ENCODE measurements around the gene GALK1.

Gene GALK1

DNA sequence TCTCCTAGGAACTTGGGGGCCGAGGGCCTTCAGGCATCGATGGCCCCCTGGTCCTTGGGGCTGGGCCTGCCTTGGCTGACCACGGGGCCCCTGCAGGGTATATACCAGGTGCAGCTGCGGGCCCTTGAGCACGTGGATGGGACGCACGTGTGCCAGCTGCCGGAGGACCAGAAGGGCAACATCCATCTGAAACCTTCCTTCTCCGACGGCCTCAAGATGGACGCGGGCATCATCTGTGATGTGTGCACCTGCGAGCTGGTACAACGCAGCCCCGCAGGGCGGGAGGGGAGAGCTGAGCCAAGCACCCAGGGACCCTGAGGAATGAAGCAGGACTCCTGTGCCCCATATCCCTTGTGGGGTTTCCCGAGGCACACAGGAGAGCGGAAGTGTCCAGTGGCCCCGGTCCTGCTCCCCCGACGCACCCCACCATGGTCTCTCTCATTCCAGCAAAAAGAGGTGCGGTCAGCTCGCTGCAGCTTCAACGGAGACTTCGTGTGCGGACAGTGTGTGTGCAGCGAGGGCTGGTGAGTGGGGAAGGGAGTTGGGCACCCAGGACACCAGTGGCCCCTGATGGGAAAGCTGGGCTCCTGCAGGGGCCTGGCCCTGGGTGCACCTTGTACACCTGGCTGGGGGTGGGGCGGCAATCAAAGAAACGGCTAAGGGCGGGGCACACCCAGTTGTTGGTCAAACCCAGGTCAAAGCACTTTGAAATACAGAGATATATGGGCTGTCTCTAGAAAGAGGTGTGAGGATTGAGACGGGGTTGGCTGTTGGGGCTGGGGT is 33.1 kb downstream of the GALK1 start:
- no peak overlapping the region for H3K4me3 ChIP-seq (ENCODE audit: low read depth, low read length)
- TF ChIP-seq, protein P1, sequence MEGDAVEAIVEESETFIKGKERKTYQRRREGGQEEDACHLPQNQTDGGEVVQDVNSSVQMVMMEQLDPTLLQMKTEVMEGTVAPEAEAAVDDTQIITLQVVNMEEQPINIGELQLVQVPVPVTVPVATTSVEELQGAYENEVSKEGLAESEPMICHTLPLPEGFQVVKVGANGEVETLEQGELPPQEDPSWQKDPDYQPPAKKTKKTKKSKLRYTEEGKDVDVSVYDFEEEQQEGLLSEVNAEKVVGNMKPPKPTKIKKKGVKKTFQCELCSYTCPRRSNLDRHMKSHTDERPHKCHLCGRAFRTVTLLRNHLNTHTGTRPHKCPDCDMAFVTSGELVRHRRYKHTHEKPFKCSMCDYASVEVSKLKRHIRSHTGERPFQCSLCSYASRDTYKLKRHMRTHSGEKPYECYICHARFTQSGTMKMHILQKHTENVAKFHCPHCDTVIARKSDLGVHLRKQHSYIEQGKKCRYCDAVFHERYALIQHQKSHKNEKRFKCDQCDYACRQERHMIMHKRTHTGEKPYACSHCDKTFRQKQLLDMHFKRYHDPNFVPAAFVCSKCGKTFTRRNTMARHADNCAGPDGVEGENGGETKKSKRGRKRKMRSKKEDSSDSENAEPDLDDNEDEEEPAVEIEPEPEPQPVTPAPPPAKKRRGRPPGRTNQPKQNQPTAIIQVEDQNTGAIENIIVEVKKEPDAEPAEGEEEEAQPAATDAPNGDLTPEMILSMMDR (IDR thresholded peaks at IDR 0.05; ENCODE audit: low read depth, low read length), result no peak

DNA sequence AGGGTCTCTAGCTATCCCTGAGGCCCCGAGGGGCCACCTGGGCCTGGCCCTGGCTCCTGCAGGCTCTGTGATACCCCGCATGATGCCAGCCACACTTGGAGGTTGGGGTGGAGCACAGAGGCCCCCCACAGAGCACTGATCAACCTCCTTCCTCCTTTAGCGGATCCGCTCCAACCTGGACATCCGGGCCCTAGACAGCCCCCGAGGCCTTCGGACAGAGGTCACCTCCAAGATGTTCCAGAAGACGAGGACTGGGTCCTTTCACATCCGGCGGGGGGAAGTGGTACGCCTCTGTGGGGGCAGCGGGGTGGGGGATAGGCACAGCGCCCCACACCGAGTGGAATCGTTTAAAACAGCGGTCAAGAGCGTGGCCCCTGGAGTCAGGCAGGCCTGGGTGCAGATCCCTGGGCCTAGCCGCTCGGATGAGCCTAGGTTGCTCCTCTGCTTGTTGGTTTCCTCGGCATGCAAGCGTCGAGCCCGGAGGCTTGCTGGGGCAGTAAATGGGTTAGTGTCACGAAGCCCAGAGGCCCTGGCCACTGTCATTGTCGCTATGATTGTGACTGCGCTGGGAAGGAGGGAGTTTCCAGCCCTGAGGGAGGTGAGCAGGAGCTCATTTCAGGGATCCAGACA is 33.8 kb downstream of the GALK1 start:
- H3K4me3 ChIP-seq (ENCODE audit: low read depth, low read length), result no peak overlapping the region
- TF ChIP-seq, protein P1 (IDR thresholded peaks at IDR 0.05; ENCODE audit: low read depth, low read length), result no peak

DNA sequence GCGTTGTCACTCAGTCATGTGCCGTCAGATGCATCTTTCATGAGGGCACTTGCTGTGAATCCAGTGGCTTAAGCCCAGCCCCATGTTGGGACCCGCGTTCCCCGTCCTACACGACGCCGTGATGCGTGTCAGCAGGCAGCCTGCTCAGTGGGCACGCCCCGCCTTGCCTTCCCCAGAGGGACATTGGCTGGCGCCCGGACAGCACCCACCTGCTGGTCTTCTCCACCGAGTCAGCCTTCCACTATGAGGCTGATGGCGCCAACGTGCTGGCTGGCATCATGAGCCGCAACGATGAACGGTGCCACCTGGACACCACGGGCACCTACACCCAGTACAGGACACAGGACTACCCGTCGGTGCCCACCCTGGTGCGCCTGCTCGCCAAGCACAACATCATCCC is 34.9 kb downstream of the GALK1 start:
- H3K4me3 ChIP-seq (ENCODE audit: low read depth, low read length), result no peak overlapping the region
- TF ChIP-seq, protein P1 (IDR thresholded peaks at IDR 0.05; ENCODE audit: low read depth, low read length), result no peak

DNA sequence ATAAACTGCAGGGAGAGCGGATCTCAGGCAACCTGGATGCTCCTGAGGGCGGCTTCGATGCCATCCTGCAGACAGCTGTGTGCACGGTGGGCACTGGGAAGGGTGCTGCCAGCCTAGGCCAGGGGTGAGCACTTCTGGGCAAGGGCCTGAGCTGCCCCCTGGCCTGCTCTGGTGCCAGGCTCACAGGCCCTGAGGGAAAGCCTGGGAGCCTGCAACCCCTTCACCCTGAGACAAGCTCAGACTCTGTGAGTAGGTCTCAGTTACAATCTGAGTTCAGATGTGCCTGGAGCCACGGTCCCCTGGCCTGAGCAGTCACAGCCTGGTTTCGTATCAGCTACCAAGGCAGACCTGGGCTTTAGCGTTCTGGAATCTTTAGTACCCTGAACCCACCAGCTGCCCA is 35.6 kb downstream of the GALK1 start:
- TF ChIP-seq, protein P1 (IDR thresholded peaks at IDR 0.05; ENCODE audit: low read depth, low read length), result no peak

DNA sequence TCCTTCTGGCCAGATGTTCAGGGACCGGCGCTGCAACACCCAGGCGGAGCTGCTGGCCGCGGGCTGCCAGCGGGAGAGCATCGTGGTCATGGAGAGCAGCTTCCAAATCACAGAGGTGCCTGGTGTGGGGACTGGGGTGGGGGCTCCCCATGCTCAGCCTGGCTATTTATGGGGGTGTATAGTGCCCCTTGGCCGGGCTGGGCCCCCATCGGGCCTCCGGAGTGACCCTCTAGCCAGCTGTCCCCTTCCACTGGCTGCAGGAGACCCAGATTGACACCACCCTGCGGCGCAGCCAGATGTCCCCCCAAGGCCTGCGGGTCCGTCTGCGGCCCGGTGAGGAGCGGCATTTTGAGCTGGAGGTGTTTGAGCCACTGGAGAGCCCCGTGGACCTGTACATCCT is 37.6 kb downstream of the GALK1 start:
- TF ChIP-seq, protein P1 (IDR thresholded peaks at IDR 0.05; ENCODE audit: low read depth, low read length), result no peak

More for the DNA sequence above, 35.6 kb downstream of the GALK1 start:
- no peak overlapping the region for H3K4me3 ChIP-seq (ENCODE audit: low read depth, low read length)

DNA sequence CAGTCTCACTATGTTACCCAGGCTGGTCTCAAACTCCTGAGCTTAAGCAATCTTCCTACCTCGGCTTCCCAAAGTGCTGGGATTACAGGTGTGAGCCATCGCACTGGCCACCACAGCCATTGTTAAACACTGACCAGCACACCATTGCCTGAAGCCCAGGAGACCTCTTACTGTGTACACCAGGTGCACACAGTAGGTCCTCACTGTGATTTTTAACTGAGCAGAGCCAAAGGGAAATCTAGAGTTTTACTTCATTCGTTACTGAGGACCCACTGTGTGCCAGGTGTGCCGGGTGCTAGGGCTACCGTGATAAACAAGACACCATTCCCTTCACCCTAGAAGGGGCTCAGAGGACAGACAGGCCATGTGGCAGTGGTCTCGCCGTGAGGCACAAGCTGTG is 39.5 kb downstream of the GALK1 start:
- H3K4me3 ChIP-seq (ENCODE audit: low read depth, low read length), result no peak overlapping the region
- TF ChIP-seq, protein P1 (IDR thresholded peaks at IDR 0.05; ENCODE audit: low read depth, low read length), result no peak

More for the DNA sequence above, 37.6 kb downstream of the GALK1 start:
- no peak overlapping the region for H3K4me3 ChIP-seq (ENCODE audit: low read depth, low read length)
